Right lobe of liver (tissue), 6 donors: ENCODE data around the gene IFNL2. TPM values are rescaled to one million over a fixed set of nuclear protein-coding genes. Genes with fewer than 3 reads are reported as not detected.
A peak's percentile ranks its signal among the peaks of the same experiment; 100 is the strongest.
"Not testable (repeated sequence)": the region's sequence is repeated elsewhere in the genome, so short reads cannot be mapped to it uniquely, and the experiment has no call there.

Experiments used
- ATAC-seq, 4 donors: fragments of 200-7000 bp; cut with Tn5 transposase; one replicate each; pipeline ENCODE4 v1.9.1; 2020; ENCODE audit warnings: mild to moderate bottlenecking in 4 of 4, moderate library complexity in 4 of 4
- DNase-seq, 3 donors: peaks; one replicate each; pipeline ENCODE4 v3.0.0-alpha.2; 2020
- H3K27ac ChIP-seq, 3 donors: fragments of 200-600 bp; one replicate each; pipeline ENCODE4 v1.8.0; 2022
- H3K27me3 ChIP-seq, 2 donors: fragments of 200-600 bp; one replicate each; pipeline ENCODE4 v1.8.0; 2022
- H3K36me3 ChIP-seq, 4 donors: fragments of 200-600 bp; sonication (generic) in 1 of 4; one replicate each; pipeline versions ENCODE4 v1.5.1 to v1.8.0; 2017 to 2022; ENCODE audit warnings: control low read depth in 1 of 4
- H3K4me1 ChIP-seq, 4 donors: fragments of 200-600 bp; sonication (generic) in 1 of 4; one replicate each; pipeline versions ENCODE4 v1.5.1 to v1.8.0; 2017 to 2022; ENCODE audit warnings: control low read depth in 1 of 4
- H3K4me3 ChIP-seq, 3 donors: fragments of 200-600 bp; one replicate each; pipeline ENCODE4 v1.8.0; 2022
- H3K9me3 ChIP-seq, 4 donors: fragments of 200-600 bp; sonication (generic) in 1 of 4; one replicate each; pipeline versions ENCODE4 v1.5.1 to v1.8.0; 2017 to 2022; ENCODE audit warnings: control low read depth in 1 of 4
- CTCF ChIP-seq, 4 donors: fragments of 200-600 bp in 3 of 4; fragments of 450-650 bp in 1 of 4; IDR thresholded peaks; one replicate each; pipeline versions ENCODE4 v1.5.1 to v1.8.0; 2016 to 2022; ENCODE audit warnings: antibody characterized with exemption in 4 of 4, mild to moderate bottlenecking in 2 of 4
- POLR2A ChIP-seq: fragments of 450-650 bp; IDR thresholded peaks from one replicate; pipeline ENCODE4 v1.6.1; 2017; ENCODE audit warnings: antibody characterized with exemption, mild to moderate bottlenecking
- WGBS: methylation state at CpG from one replicate; pipeline ENCODE4 v1.1.6; 2018; ENCODE audit warnings: low coverage, low lambda C conversion rate; ENCODE audit not compliant: insufficient coverage; ENCODE audit errors: missing lambda C conversion rate; 5-methylcytosine and 5-hydroxymethylcytosine counted together
- intact Hi-C, 2 donors: fragments of 100-400 bp; cut with DNase I; formaldehyde crosslinking; loops; one replicate each; pipeline versions ENCODE4 v1.11.2 to v1.14.1; 2022
- total RNA-seq, 6 experiments: library from RNA; depleted of rRNA in 2 of 6; stranded (reverse); fragments of >200 nt in 2 of 6; fragmentation: NEBNext Ultra II Directional in 3 of 6; extraction: Animal tissue kit (Norgen Biotek cat#: 25700) in 3 of 6; gene quantifications; one replicate each; pipeline versions ENCODE4 v1.1.0 to v1.2.4, GENCODE V29; 2016 to 2023
- donor health status: DM: no; HTN: yes; CAD: no.
- donor health status: DM: no; HTN: no; CAD: no.
- donor health status: DM: no; HTN: no; CAD: no.
- donor health status: DM: no; HTN: yes; CAD: no.
- donor health status: DM: no; HTN: yes; CAD: no.

Gene IFNL2
- total RNA-seq, 6 experiments from 2014 or later, result not detected

- Histone ChIP-seq H3K27me3 (no peaks in the 10 kb centered on the region), H3K27ac (no peak overlapping the region), H3K4me3 (no peak overlapping the region), H3K4me1 (no peaks in the 10 kb centered on the region), H3K36me3 (no peaks in the 10 kb centered on the region), H3K9me3 (no peaks in the 10 kb centered on the region)
- intact Hi-C loops, result no loop called here
- no peak for DNase-seq
- WGBS, result 79% methylated on average over 5 of the region's 7 CpGs
- ATAC-seq, result no peak
- TF ChIP-seq POLR2A (no peak), CTCF (IDR thresholded peaks at IDR 0.05) (no peak)
These were observed 27.8 kb upstream of the IFNL2 start for GRCh38 chr19:39240421-39240820.

DNA sequence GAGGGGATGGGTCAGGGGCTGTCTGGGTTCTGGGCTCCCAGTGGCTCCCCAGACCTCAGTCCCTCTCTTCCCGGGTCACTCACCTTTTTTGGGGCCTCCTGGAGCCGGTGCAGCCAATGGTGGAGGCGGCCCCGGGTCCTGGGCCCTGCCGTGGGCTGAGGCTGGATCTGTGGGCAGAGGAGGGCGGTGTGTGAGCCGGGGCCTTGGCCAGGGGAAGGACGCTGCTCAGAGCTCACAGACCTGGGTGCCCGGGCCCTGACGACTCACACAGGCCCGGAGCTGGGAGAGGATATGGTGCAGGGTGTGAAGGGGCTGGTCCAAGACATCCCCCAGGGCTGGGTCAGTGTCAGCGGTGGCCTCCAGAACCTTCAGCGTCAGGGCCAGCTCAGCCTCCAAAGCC lies 24.5 kb upstream of the IFNL2 start:
- H3K36me3 ChIP-seq, DNase-seq, H3K27me3 ChIP-seq, H3K27ac ChIP-seq, H3K9me3 ChIP-seq, H3K4me3 ChIP-seq, H3K4me1 ChIP-seq, intact Hi-C loops, ATAC-seq: not testable (repeated sequence)
- WGBS, result 75% methylated on average over 2 of the region's 13 CpGs

DNA sequence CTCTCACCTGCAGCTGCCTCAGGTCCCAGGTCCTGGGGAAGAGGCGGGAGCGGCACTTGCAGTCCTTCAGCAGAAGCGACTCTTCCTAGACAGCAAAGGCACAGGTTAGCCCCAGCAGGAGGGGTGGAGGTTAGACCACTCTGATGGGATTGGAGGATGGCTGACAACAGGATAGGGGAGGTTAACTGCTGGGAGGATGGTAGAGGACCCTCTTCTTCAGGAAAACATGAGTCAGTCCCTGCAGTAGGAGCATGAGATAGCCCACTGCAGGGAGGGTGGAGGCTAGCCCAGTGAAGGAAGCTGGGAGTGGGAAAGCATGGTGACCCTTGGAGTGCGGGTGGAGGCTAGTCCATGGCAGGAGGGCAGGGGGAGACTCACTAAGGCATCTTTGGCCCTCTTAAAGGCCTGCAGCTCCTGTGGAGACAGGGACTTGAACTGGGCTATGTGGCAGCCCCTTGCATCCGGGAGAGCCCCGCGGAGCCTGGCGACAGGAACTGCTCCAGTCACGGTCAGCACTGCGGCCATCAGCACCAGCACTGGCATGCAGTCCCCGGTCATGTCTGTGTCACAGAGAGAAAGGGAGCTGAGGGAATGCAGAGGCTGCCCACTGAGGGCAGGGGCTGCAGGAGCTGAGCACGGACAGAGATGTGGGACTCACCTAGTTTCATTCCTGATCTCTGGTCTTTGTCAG lies 23.6 kb upstream of the IFNL2 start, which contains the start of gene IFNL3:
IFNL3 (minus strand) TSS at position 597 of the 691 bp plus-strand sequence; CDS start at position 558, 39 bp downstream.
- intact Hi-C loops, ATAC-seq, H3K4me3 ChIP-seq, DNase-seq, H3K27me3 ChIP-seq, H3K36me3 ChIP-seq, H3K27ac ChIP-seq, H3K9me3 ChIP-seq: not testable (repeated sequence)
- 40% methylated on average over 1 of the region's 12 CpGs for WGBS
- H3K4me1 ChIP-seq, result peaks cover 0 to 14% (median 2%) of the 10 kb centered on the region in 4 donors

- peaks cover 0 to 14% (median 2%) of the 10 kb centered on the region in 4 donors for H3K4me1 ChIP-seq
- ATAC-seq, result peak; percentile 58 to 73 (median 61)
- no CpG with 5 or more reads among the region's 1 CpG for WGBS
- intact Hi-C loops, H3K4me3 ChIP-seq, H3K27ac ChIP-seq, H3K27me3 ChIP-seq, DNase-seq, H3K9me3 ChIP-seq, H3K36me3 ChIP-seq: not testable (repeated sequence)
These were observed 23.0 kb upstream of the IFNL2 start for GRCh38 chr19:39245166-39245565.

DNA sequence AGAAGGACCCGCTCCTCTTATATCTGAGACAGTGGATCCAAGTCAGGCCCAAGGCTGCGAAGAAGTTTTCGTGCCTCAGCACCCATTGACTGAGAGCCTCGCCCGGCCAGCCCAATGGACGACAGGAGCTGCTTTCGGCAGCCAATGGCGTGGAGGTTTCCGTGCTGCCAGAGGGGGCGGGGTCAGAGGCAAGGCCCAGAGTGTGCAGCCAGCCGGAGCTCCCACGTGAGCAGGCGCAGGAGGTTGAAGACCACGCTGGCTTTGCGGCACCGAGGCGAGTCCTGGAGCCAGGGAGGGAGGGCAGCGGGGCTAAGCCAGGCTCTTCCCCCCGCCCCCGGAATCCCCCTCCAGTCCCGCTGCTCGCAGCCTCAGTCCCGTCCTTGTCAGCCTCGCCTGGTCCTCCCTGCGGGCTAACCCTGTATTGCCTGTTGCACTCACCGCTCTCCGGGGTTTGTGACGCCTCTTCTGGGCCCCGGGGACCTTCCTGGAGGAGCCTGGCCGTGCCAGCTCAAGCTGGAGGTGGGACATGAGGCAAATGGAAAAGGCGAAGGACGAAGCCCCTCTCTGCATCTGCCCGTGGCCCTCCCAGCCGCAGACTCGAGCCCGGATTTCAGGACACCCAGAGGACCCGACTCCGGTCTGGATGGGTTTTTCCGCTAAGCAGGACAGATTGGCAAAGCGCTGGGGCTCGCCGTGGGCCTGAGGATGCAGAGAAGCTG lies 21.1 kb upstream of the IFNL2 start:
- ATAC-seq (no peak), DNase-seq (peak in 2 of 3 donors; percentile 24 to 57)
- intact Hi-C loops, result no loop called here
- peaks cover 0 to 8% of the 10 kb centered on the region in 2 donors for H3K27me3 ChIP-seq
- H3K9me3 ChIP-seq, result no peaks in the 10 kb centered on the region
- WGBS, result 33% methylated on average over 9 of the region's 42 CpGs
- TF ChIP-seq POLR2A (no peak), CTCF (IDR thresholded peaks at IDR 0.05) (no peak)
- H3K36me3 ChIP-seq, result no peaks in the 10 kb centered on the region
- no peak overlapping the region for H3K4me3 ChIP-seq
- no peak overlapping the region for H3K27ac ChIP-seq
- H3K4me1 ChIP-seq, result peaks cover 0 to 14% (median 2%) of the 10 kb centered on the region in 4 donors
